Stimulated activated CD8-positive, alpha-beta memory T cell treated with anti-CD3 and anti-CD28 coated beads, Interleukin-4, amount 100 ng/mL, for 48 hours (primary cell): ENCODE measurements around the gene CTSD.

ENCODE experiments used
- DNase-seq: peaks from one replicate; pipeline ENCODE4 v3.0.0-alpha.2; 2020

Gene CTSD

GRCh38 chr11:1727096-1727690 lies 36.5 kb downstream of the CTSD start:
- DNase-seq, result no peak

GRCh38 chr11:1719781-1720180 lies 43.9 kb downstream of the CTSD start:
- no peak for DNase-seq

GRCh38 chr11:1718326-1718725 lies 45.4 kb downstream of the CTSD start:
- no peak for DNase-seq

- no peak for DNase-seq
Measured at GRCh38 chr11:1717745-1718144, 46.0 kb downstream of the CTSD start.

- no peak for DNase-seq
Measured at GRCh38 chr11:1714908-1715885, 48.5 kb downstream of the CTSD start.

- no peak for DNase-seq
Measured at GRCh38 chr11:1708716-1709115, 55.0 kb downstream of the CTSD start.

DNA sequence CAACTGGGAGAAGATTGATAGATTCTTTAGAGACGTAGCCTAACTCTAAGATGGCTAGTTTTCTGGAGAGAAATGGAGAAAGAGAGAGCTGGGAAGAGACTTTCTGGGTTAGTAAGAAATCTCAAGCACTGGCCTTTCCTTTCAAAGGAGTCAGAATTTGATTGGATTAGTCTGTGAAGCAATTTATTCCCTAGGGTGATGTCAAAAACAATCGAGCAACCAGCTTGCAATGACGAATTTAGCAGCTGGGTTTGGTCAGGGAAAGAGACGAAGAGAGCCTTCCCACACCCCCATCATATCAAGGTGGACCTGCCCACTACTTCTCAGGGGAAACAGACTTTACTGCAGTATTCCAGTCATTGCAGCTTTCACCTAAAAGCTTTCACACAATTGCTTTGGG lies 56.0 kb downstream of the CTSD start:
- DNase-seq, result no peak

DNA sequence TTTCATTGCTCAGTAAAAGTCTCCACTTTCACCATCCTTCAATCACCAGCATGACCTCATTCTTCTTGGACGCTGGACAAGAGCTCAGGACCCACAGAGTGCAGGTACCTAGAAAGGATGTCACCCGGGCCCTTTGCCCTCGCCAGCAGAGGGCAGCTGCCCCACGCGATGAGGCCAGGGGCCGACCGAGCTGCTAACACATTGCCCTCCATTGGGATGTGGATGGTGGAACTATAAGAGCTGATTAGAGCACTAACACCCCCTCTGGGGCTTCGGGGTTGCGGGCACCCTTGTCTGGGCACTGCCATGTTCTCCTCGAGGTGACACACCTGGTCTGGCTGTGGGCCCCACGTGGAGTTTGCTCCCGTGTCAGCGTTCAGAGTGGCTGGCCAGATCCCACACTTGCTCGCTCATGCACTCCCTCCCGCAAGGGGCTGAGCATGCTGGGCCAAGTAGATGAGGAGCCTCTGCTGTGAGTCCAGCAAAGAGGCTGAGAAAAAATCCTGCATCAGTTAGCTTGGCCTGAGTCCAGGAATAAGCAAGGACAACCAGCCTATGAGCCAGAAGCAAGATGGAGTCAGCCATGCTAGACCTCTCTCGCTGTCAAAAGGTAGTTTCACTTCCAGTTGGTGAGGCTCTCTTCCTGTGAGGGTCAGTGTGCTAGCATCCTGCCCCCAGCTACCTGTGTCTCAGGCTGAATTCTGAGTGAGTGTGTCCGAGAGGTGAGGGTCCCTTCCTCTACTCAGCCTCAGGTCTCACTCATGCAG lies 56.9 kb downstream of the CTSD start:
- DNase-seq, result no peak

DNA sequence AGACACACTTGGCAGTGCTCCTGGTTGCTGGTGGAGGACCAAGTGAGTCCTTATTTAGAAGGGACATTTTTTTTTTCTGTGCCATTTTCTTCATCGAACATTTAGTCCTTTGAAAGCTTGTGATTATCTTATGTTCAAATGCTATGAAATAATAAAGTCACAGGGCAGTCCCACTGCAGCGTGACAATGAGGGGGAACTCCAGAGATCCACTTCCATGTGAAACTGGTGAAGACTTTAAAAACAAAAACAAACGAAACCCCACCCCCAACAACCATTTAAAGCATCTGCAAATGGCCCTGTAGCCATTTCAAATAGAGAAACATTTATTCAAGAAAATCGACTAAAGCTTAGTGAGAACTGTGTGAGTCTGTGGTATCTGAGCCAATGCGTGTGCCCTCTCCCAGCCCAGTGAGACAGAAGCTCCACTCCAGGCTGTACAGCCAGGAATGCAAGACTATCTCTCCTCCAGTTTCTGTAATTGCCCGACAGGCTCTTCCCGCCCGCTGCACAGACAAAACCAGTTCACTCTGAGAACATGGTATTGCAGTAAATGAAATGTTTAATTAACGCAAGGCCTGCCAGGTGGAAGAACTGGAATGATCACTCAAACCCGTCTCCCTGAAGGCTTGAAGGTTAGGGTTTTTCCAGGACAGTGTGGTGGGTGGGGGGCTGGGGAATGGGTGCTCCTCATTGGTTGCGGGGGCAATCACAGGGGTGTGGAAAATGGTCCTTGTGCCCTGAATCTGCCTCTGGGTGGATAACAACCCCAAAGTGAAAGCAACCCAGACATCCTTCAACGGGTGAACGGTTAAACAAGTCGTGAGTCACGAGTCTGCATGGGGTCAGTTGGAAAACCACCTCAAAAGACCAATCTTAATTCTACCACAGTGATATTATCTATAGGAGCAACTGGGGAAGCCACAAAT lies 58.3 kb downstream of the CTSD start:
- no peak for DNase-seq

DNA sequence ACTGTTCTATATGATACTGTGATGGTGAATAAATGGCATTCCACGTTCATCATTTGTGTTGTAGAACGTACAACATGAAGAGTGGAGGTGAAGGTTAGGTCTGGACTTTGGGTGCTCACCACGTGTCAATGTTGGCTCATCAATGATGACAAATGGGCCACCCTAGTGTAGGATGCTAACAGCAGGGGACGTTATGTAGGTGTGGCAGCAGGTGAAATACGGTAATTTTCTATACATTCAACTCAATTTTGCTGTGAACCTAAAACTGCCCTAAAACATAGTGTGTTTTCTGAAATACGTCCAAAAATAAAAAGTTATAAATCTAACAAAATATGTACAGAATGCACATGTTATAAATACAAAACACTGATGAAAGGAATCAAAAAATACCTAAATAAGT lies 60.6 kb downstream of the CTSD start:
- DNase-seq, result no peak
